ENCODE data around the gene IRF3.

The IRF3 gene

GRCh38 chr19:49684251-49684982 is 18.8 kb upstream of the IRF3 start:
- TF ChIP-seq TSHZ2 (CRISPR knock-in tag; IDR thresholded peaks at IDR 0.05) (no peak), ZNF8 (CRISPR knock-in tag; IDR thresholded peaks at IDR 0.05) (no peak), ZC3H10 (CRISPR knock-in tag; IDR thresholded peaks at IDR 0.05) (no peak), OSR1 (CRISPR knock-in tag; IDR thresholded peaks at IDR 0.05) (no peak), BACH2 (CRISPR knock-in tag; IDR thresholded peaks at IDR 0.05; ENCODE audit: borderline replicate concordance) (no peak), POU6F1 (CRISPR knock-in tag; IDR thresholded peaks at IDR 0.05; ENCODE audit: borderline replicate concordance, low read depth) (no peak), TCF4 (CRISPR knock-in tag; IDR thresholded peaks at IDR 0.05; ENCODE audit: borderline replicate concordance) (no peak), RARB (CRISPR knock-in tag; IDR thresholded peaks at IDR 0.05) (no peak), ISL1 (CRISPR knock-in tag; IDR thresholded peaks at IDR 0.05) (no peak), ZFP3 (CRISPR knock-in tag; IDR thresholded peaks at IDR 0.05) (no peak)
- TF ChIP-seq, protein P1, sequence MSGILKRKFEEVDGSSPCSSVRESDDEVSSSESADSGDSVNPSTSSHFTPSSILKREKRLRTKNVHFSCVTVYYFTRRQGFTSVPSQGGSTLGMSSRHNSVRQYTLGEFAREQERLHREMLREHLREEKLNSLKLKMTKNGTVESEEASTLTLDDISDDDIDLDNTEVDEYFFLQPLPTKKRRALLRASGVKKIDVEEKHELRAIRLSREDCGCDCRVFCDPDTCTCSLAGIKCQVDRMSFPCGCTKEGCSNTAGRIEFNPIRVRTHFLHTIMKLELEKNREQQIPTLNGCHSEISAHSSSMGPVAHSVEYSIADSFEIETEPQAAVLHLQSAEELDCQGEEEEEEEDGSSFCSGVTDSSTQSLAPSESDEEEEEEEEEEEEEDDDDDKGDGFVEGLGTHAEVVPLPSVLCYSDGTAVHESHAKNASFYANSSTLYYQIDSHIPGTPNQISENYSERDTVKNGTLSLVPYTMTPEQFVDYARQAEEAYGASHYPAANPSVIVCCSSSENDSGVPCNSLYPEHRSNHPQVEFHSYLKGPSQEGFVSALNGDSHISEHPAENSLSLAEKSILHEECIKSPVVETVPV (CRISPR knock-in tag; IDR thresholded peaks at IDR 0.05) = no peak
- TF ChIP-seq, protein P2, sequence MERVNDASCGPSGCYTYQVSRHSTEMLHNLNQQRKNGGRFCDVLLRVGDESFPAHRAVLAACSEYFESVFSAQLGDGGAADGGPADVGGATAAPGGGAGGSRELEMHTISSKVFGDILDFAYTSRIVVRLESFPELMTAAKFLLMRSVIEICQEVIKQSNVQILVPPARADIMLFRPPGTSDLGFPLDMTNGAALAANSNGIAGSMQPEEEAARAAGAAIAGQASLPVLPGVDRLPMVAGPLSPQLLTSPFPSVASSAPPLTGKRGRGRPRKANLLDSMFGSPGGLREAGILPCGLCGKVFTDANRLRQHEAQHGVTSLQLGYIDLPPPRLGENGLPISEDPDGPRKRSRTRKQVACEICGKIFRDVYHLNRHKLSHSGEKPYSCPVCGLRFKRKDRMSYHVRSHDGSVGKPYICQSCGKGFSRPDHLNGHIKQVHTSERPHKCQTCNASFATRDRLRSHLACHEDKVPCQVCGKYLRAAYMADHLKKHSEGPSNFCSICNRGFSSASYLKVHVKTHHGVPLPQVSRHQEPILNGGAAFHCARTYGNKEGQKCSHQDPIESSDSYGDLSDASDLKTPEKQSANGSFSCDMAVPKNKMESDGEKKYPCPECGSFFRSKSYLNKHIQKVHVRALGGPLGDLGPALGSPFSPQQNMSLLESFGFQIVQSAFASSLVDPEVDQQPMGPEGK (CRISPR knock-in tag; IDR thresholded peaks at IDR 0.05; ENCODE audit: borderline replicate concordance) = no peak
- ATAC-seq = peak; percentile 32

GRCh38 chr19:49683814-49684250 is 18.2 kb upstream of the IRF3 start:
- no peak for ATAC-seq

DNA sequence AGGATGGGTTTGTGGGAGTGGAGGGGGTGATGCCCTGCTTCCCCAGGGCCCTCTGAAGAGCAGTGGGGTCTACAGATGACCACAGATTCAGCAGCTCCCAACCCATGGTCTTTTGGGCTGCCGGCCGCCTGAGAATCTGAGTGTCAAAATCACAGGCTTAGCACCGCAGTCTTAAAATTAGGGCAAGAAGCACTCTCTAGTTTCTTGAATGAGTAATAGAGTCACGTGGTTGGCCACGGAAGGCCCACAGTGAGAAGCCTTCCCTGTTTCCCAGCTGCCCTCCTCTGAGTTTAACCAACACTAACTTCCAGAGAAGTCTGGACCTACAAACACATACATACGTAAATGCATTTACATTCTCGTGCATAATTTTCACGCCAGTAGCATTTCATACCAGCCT is 16.6 kb upstream of the IRF3 start:
- ATAC-seq = no peak
- no peak for TF ChIP-seq RARB (CRISPR knock-in tag; IDR thresholded peaks at IDR 0.05)
- no peak for TF ChIP-seq CSDC2 (CRISPR knock-in tag; IDR thresholded peaks at IDR 0.05)
- TF ChIP-seq TSHZ2 (CRISPR knock-in tag; IDR thresholded peaks at IDR 0.05) = no peak
- no peak for TF ChIP-seq TOX (CRISPR knock-in tag; IDR thresholded peaks at IDR 0.05; ENCODE audit: borderline replicate concordance)
- no peak for TF ChIP-seq ARNTL (CRISPR knock-in tag; IDR thresholded peaks at IDR 0.05; ENCODE audit: borderline replicate concordance, low read depth)
- TF ChIP-seq ZNF70 (CRISPR knock-in tag; IDR thresholded peaks at IDR 0.05) = no peak
- TF ChIP-seq, protein P2 (CRISPR knock-in tag; IDR thresholded peaks at IDR 0.05; ENCODE audit: borderline replicate concordance) = no peak
- no peak for TF ChIP-seq ZFP3 (CRISPR knock-in tag; IDR thresholded peaks at IDR 0.05)
- TF ChIP-seq ZNF565 (CRISPR knock-in tag; conservative IDR thresholded peaks at IDR 0.05; ENCODE audit: low read depth) = no peak
- TF ChIP-seq ZNF8 (CRISPR knock-in tag; IDR thresholded peaks at IDR 0.05) = no peak

More at GRCh38 chr19:49683814-49684250, 18.2 kb upstream of the IRF3 start:
- no peak for TF ChIP-seq RARB (CRISPR knock-in tag; IDR thresholded peaks at IDR 0.05)

Measured in SK-N-SH treated with all-trans-retinoic acid at 6 μM for 48 hours (cell line).